Amniotic epithelial cell (primary cell): Measurements from ENCODE around the gene ANG.
A peak's percentile ranks its signal among the peaks of the same experiment; 100 is the strongest.
"Not testable (repeated sequence)": the region's sequence is repeated elsewhere in the genome, so short reads cannot be mapped to it uniquely, and the experiment has no call there.

Experiments
- DNase-seq: peaks from one replicate; pipeline ENCODE4 v3.0.0-alpha.2; 2010; ENCODE audit warnings: low read depth

ANG gene

DNA sequence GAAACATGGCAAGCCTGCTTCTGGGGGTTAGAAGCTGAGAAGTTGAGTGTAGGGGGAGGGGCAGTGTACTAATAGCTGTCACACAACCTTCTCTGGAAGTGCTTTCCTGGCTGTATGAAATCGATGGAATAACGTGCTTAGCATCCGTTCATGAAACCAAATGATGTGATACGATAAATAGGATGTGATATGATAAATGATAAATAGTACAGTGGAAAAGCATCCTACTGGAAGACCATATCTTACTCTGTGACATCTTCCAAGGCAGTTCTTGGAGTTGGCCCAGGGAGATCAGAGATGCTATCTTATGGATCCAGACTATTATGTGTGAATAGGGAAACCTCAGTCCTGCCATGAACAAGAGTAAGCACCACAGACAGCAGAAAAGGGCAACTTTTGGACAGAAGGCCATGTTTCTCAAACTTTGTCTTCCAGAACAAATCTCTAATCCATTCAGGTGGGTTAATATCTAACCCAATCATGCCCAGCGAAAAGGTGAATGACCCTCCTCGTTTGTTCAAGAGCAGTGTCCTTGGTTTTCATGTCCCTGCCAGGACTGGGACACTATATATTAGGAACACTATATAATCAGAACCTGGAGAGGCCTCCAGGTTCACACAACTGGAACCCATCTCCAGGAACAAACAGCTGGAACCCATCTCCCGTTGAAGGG lies at the start of gene ANG:
ANG (plus strand) TSS at position 598 of the 673 bp plus-strand sequence. CDS start 4,801 bp downstream, outside the sequence.
- no peak for DNase-seq

DNA sequence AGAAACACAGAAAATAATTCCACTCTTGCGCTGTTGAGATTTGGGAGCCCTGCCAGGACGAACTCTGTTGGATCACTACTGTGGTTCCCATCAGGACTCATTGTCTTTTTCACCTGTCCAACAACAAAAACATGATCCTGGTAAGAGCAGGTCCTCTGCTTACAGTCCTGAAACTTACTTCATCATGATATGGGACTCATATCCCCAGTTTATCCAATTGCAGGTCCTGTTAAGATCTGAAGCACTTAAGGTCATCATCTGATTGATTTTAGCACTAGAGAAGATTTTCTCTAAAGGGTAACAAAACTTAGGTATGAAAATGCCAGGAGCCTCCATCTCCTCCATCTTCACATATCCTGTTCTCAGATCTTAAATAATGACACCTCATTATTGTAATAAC lies 47.0 kb upstream of the ANG start, which contains the start of gene OR6S1:
OR6S1 (minus strand) TSS at position 101 of the 400 bp plus-strand sequence; CDS start at position 101, 0 bp downstream.
- DNase-seq = no peak

DNA sequence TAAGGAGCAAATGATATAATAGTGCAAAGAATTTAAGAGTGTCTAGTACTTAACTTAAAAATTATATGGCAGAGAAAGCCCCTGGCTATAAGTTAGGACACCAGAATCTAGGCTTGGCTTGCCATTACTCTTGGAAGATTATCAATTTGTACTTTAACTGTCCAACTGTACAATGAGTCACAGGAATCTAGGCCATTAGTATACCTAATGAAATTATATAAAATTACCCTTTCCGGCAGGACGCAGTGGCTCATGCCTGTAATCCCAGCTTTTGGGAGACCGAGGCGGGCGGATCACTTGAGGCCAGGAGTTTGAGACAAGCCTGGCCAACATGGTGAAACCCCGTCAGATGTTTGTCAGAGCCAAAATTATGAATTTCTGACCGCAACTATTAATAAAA lies 46.4 kb upstream of the ANG start:
- no peak for DNase-seq

DNA sequence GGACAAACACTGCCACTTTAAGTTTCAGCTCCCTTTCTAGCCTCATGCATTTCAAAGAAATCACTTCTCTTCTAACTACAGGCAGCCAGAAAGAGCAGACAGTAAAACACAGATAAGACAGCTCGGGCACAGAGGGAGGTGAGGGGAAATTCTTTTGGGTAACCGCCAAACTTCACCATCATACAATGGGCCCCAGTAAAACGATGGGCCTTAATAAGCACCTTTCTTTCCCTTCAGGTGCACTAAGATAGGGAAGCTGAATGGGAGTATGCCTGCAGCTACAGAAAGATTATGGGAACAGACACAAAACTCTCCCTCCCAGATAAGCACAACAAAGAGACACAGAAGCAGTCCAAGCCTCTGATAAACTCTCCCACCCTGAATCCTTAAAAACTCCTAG lies 45.8 kb upstream of the ANG start:
- DNase-seq = not testable (repeated sequence)

GRCh38 chr14:20644520-20644919 lies 44.0 kb upstream of the ANG start:
- no peak for DNase-seq

- DNase-seq = no peak
These were observed 43.1 kb upstream of the ANG start for GRCh38 chr14:20645481-20645880.

DNA sequence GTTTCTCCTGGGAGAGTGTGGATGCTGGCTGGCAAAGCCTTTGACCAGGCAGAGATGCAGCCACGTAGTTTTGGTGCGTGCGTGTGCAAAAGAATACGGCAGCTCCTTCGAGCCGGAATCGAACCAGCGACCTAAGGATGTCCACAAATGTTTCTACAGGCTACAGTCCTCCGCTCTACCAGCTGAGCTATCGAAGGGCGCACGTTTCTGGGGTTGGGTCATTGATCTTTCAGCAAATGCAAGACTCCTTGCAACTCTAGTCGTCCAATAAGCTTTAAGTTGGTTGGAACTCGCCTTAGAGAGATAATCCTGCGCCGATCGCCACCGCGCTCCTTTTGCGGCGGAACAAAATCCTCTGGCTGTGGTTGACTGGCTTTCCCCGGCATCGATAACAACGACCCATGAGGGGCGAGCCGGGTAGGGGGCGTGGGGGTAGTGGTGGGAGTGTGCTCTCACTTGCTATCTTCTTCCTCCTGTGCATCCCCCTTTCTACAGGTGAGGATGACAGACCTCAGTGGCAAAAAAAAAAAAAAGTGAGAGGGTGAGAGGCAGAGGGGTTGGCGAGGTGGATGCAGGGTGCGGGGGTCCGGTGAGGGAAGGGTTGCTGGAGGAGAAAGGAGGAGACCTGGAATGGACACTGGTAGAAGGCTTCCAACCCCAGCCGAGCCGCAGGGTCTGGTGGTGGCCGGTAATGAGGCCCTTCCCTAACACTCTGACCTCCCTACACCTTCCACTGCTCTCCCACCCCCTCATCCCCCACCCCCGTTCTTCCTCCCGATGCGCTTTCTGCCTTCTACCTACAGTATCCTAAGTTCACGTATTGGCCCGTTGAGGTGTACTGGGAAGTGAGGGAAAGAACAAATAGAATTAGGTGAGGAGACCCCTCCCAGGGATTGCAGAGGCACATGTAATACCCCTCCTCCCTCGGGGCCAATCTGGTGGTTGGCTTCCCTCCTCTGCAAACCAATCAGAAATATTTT lies 35.3 kb upstream of the ANG start:
- peak; percentile 29 for DNase-seq

DNA sequence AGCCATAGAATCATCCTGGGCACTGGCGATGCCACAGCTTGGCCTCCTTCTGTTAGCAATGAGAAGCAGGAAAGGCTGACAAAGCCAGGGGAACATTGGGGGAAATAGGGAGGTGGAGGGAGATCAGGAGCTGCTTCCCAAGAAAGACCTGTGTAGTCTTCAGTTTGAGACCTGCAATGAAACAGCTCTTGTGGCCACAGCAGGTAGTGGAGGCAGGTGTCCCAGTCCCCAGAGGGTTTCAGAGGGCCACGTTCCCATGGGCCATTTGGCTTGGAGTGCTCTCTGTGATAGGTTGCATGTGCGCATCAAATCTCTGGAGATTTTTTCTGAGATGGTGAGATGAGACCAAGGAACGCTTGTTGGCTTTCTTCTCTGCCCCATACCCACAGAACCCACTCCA lies 32.7 kb upstream of the ANG start:
- no peak for DNase-seq

DNA sequence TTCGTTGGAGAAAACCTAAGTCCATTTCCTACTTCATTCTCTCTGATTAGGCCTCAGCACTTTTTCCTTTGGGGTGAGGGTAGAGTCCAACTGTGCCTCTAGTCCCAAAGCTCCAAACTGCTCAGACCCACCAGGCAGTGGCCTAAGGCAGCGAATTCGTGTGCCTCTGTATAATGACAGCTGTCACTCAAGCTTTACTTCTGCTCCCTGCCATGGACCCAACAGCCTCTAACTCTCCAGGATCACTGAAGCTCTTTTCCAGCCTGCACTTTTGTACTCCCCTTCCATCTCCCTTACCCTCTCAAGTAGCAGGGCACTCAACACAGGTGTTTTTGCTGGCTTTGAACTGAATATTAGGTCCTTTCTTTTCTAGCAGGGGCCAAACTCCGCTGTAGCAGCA lies 32.3 kb upstream of the ANG start:
- no peak for DNase-seq

GRCh38 chr14:20657216-20658211 lies 31.1 kb upstream of the ANG start:
- no peak for DNase-seq

GRCh38 chr14:20658246-20658645 lies 30.3 kb upstream of the ANG start:
- DNase-seq = no peak

DNA sequence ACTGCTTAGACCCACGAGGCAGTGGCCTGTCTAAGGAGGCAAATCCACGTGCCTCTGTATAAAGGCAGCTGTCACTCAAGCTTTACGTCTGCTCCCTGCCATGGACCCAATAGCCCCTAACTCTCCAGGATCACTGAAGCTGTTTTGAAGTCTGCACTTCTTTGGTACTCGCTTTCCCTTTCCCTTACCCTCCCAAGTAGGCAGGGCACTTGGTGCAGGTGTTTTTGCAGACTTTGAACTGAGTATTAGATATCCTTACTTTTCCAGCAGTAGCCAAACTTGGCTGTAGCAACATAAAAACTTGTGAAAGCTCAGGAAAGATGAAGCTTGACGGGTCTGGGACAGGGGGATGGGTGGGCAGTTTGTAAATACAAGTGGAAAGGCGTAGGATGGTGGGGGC lies 29.2 kb upstream of the ANG start:
- no peak for DNase-seq

- no peak for DNase-seq
These were observed 28.7 kb upstream of the ANG start for GRCh38 chr14:20659813-20660395.

DNA sequence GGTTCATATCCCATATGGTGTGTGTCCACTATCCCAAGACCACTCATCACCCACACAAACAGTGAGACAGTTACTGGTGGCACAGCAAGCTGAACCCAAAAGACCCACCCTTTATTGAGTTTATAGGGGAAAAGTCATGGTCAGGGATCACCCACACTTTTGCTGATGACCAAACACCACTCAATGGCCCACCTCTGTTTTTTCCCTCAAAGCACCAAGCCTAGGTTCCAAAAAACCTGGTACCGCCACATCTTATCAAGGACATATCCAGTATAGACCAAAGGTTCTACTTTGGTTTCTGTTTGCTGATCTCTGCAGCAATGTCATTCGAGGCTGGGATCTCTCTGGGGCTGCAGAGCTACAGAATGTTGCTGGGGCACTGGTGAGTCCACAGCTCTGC lies 27.4 kb upstream of the ANG start:
- no peak for DNase-seq

- peak; percentile 37 for DNase-seq
These were observed 25.4 kb upstream of the ANG start for GRCh38 chr14:20662968-20663732.

DNA sequence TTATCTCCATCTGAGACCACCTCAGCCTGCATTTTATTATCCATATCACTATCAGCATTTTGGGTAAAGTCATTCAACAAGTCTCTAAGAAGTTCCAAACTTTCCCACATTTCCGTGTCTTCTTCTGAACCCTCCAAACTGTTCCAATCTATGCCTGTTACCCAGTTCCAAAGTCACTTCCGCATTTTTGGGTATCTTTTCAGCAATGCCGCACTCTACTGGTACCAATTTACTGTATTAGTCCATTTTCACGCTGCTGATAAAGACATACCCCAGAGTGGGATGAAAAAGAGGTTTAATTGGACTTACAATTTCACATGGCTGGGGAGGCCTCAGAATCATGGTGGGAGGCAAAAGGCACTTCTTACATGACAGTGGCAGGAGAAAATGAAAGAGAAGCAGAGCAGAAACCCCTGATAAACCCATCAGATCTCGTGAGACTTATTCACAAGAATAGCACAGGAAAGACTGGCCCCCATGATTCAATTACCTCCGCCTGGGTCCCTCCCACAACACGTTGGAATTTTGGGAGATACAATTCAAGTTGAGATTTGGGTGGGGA lies 22.1 kb upstream of the ANG start:
- not testable (repeated sequence) for DNase-seq

- DNase-seq = no peak
These were observed 20.6 kb upstream of the ANG start for GRCh38 chr14:20667957-20668356.

- no peak for DNase-seq
These were observed 19.6 kb upstream of the ANG start for GRCh38 chr14:20668969-20669368.

GRCh38 chr14:20671597-20672283 lies 16.8 kb upstream of the ANG start:
- no peak for DNase-seq

- DNase-seq = no peak
These were observed 12.9 kb upstream of the ANG start for GRCh38 chr14:20675669-20676068.
